PFSK-1 (cell line): Measurements from ENCODE around the gene DLX3.

Experiments used
- FOXP2 ChIP-seq: optimal IDR thresholded peaks from 2 replicates; pipeline ENCODE3; 2011; ENCODE audit warnings: borderline replicate concordance, control low read depth, inconsistent platforms; ENCODE audit not compliant: insufficient read depth; ENCODE audit errors: extremely low read length, extremely low read depth
- POLR2AphosphoS5 ChIP-seq: IDR thresholded peaks from 2 replicates; pipeline ENCODE4 v1.6.1; 2012; ENCODE audit warnings: low read depth, mild to moderate bottlenecking, control low read depth, low read length, moderate library complexity
- SIN3A ChIP-seq: IDR thresholded peaks from 2 replicates; pipeline ENCODE4 v1.6.1; 2012; ENCODE audit warnings: mild to moderate bottlenecking, low read length, moderate library complexity, borderline replicate concordance; ENCODE audit not compliant: insufficient read depth
- TAF1 ChIP-seq: IDR thresholded peaks from 2 replicates; pipeline ENCODE4 v1.6.1; 2012; ENCODE audit warnings: low read length, control low read depth, borderline replicate concordance; ENCODE audit not compliant: insufficient read depth
- TF ChIP-seq, protein P1 (sequence below), 2 experiments: IDR thresholded peaks; 2 replicates each; pipeline versions ENCODE4 v1.6.1 to v1.8.0; 2011 to 2012; ENCODE audit warnings: low read depth in 2 of 2, low read length in 2 of 2, control low read depth in 1 of 2, inconsistent platforms in 1 of 2, mild to moderate bottlenecking in 1 of 2, moderate library complexity in 1 of 2; ENCODE audit not compliant: insufficient read depth in 1 of 2

DLX3 gene

DNA sequence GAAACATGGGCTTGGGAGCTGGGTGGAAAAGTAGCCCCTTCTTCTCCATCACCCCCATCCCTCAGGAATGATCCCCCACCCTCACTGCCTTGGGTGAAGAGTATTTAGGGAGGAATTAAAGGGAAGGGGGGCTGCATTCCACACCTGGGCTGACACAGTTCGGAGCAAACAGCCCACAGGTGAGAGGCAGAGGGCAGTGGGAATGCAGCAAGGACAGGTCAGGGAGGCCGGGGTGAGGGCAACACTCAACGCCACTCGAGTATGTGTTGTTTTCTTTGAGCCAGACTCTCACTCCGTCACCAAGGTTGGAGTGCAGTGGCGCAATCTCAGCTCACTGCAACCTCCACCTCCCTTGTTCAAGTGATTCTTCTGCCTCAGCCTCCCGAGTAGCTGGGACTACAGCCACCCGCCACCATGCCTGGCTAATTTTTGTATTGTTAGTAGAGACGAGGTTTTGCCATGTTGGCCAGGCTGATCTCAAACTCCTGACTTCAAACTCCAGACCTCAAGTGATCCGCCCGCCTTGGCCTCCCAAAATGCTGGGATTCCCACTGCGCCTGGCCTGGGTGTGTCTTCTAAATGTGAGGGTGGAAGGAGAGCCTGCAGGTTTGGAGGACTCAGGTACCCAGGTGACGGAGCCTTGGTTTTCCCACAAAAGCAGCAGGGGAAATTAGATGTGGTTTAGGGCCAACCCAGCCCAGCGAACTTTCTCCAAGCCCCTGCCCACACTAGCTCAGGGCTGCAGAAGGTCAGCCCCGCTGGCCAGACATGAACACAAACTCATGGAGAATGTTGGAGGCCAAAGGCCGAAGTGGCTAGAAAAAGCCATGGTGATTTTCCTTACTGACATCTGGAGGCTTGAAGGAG lies 39.7 kb upstream of the DLX3 start:
- TF ChIP-seq, protein P1, sequence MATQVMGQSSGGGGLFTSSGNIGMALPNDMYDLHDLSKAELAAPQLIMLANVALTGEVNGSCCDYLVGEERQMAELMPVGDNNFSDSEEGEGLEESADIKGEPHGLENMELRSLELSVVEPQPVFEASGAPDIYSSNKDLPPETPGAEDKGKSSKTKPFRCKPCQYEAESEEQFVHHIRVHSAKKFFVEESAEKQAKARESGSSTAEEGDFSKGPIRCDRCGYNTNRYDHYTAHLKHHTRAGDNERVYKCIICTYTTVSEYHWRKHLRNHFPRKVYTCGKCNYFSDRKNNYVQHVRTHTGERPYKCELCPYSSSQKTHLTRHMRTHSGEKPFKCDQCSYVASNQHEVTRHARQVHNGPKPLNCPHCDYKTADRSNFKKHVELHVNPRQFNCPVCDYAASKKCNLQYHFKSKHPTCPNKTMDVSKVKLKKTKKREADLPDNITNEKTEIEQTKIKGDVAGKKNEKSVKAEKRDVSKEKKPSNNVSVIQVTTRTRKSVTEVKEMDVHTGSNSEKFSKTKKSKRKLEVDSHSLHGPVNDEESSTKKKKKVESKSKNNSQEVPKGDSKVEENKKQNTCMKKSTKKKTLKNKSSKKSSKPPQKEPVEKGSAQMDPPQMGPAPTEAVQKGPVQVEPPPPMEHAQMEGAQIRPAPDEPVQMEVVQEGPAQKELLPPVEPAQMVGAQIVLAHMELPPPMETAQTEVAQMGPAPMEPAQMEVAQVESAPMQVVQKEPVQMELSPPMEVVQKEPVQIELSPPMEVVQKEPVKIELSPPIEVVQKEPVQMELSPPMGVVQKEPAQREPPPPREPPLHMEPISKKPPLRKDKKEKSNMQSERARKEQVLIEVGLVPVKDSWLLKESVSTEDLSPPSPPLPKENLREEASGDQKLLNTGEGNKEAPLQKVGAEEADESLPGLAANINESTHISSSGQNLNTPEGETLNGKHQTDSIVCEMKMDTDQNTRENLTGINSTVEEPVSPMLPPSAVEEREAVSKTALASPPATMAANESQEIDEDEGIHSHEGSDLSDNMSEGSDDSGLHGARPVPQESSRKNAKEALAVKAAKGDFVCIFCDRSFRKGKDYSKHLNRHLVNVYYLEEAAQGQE (IDR thresholded peaks at IDR 0.05; ENCODE audit: insufficient read depth in 1 of 2, low read depth in 2 of 2, low read length in 2 of 2), result no peak
- TF ChIP-seq POLR2AphosphoS5 (no peak), TAF1 (no peak), SIN3A (no peak), FOXP2 (no peak)

DNA sequence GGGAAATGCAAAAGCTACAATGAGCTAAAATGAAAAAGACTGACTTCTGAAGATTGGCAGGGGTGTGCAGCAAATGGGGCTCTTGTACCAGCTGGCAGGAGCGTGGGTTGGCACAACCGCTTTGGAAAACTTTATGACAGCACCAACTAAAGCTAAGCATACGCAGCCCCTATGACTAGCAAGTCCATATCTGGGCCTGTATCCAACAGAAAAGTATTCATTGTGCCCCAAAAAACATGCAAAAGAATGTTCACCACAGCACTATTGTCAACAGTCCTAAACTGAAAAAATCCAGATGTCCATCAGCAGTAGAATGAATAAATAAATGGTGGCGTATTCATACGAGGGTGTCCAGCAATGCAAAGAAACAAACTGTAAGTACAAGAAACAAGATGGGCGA lies 38.3 kb upstream of the DLX3 start:
- TF ChIP-seq, protein P1 (IDR thresholded peaks at IDR 0.05; ENCODE audit: insufficient read depth in 1 of 2, low read depth in 2 of 2, low read length in 2 of 2), result no peak
- TF ChIP-seq POLR2AphosphoS5 (no peak), FOXP2 (no peak), TAF1 (no peak), SIN3A (no peak)

DNA sequence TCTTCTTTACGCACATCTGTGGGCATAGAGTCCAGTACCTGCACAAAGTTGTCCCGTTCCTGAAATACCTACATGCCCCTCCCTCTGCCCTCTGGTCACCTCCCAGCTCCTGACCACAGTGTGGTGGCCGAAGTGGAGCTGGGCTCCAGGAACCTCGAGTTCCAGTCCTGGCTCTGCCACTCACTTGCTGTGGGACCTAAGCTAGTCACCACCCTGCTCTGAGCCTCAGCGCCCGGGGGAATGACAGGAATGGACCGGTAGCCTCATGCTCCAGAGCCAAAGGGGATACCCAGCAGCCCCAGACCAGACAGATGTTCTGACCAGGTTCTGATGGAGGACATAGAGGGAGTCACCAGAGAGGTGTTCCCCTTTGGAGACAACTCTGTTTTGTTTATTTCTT lies 34.2 kb upstream of the DLX3 start:
- TF ChIP-seq FOXP2 (no peak), POLR2AphosphoS5 (no peak), SIN3A (no peak), TAF1 (no peak)
- TF ChIP-seq, protein P1 (IDR thresholded peaks at IDR 0.05; ENCODE audit: insufficient read depth in 1 of 2, low read depth in 2 of 2, low read length in 2 of 2), result no peak

DNA sequence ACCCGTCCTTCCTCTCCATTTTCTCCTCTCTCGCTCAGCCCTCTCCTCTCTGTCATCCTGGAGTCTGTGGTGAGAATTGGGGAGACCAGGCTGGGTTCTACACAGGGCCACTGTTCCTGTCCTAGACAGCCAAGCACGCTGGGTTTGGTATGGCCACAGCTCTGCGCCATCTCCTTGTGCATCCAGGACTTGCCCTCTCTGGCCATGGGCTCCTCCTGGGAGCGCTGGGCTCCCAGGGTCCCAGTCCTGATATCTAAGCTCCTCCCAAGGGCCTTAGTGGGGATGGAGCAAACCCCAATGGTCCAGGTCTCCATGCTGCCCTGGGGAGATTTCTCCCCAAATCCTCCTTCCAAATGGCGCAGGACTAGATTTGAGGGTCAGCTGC lies 33.7 kb upstream of the DLX3 start:
- no peak for TF ChIP-seq SIN3A
- TF ChIP-seq, protein P1 (IDR thresholded peaks at IDR 0.05; ENCODE audit: insufficient read depth in 1 of 2, low read depth in 2 of 2, low read length in 2 of 2), result no peak
- no peak for TF ChIP-seq POLR2AphosphoS5
- TF ChIP-seq TAF1, result no peak
- TF ChIP-seq FOXP2, result no peak
